HFF-Myc (cell line): ENCODE results near the gene TOP2A.

Experiments used
- DNase-seq: peaks from one replicate; pipeline ENCODE4 v3.0.0-alpha.2; 2011; ENCODE audit warnings: low read depth; ENCODE audit errors: extremely low read depth
- H3K4me3 ChIP-seq: replicated peaks from 2 replicates; pipeline ENCODE4 v1.5.1; 2011; ENCODE audit warnings: low read depth, mild to moderate bottlenecking, control low read depth, low read length
- TF ChIP-seq, protein P1 (sequence below): IDR thresholded peaks from 2 replicates; pipeline ENCODE4 v1.5.1; 2012; ENCODE audit warnings: mild to moderate bottlenecking, low read depth, low read length, control low read depth; ENCODE audit errors: missing control alignments

The TOP2A gene

DNA sequence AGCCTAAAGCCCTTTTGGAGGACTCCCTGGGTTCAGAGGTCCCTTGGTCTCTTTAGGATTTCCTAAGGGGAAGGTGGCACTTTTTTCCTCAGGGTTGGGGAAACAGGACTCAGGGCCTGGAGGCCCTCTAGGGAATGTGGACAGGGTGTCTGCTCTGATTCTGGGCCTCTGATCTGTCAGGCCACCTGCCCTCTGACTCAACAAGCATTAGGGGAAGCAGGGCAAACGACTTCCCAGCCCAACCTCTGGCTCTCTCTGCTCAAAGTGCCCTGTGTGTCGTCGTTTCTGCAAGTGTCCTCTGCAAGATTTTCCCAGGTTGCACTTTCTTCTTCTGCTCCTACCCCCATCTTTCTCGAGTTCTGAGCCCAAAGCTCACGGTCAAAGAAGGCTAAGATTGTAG lies 18.9 kb upstream of the TOP2A start:
- TF ChIP-seq, protein P1, sequence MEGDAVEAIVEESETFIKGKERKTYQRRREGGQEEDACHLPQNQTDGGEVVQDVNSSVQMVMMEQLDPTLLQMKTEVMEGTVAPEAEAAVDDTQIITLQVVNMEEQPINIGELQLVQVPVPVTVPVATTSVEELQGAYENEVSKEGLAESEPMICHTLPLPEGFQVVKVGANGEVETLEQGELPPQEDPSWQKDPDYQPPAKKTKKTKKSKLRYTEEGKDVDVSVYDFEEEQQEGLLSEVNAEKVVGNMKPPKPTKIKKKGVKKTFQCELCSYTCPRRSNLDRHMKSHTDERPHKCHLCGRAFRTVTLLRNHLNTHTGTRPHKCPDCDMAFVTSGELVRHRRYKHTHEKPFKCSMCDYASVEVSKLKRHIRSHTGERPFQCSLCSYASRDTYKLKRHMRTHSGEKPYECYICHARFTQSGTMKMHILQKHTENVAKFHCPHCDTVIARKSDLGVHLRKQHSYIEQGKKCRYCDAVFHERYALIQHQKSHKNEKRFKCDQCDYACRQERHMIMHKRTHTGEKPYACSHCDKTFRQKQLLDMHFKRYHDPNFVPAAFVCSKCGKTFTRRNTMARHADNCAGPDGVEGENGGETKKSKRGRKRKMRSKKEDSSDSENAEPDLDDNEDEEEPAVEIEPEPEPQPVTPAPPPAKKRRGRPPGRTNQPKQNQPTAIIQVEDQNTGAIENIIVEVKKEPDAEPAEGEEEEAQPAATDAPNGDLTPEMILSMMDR, result no peak
- no peak for DNase-seq
- no peak overlapping the region for H3K4me3 ChIP-seq

DNA sequence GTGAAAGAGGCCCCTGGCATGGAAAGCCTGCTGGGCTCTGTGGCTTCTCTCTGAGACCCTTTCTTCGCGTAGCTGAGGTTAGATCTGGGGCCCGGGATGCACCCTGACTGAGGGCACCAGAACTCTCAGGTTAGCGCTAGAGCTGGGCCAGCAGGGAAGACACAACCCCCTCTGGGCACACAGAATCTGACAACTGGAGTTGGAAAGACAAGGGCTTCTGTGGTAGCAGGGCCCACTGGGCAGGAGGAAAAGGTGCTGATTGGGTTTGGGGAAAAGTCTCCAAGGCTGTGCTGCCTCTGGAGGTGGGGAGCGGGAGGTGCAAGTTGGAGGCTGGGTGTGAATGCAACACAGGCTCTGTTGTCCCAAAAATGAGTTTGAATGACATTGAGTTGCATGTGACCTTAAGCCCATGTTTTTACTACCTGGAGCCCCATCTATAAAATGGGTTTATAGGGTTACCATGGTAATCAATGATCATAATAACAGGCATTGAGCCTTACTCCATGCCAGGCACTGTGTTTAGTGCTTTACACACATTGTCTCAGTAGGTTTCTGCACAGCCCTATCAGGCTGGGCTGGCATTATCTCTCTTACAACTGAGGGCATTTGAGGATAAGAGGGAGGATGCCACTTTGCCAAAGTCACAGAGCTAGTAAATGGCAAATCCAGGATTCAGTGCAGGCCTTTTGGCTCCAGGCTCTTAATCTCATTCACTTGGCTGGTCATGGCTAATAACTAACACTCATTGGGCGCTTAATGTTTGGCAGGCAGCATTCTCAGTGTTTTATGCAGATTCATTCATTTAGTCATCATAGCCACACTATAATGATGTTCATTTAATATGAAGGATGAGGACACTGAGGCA lies 16.1 kb upstream of the TOP2A start:
- no peak overlapping the region for H3K4me3 ChIP-seq
- no peak for DNase-seq
- TF ChIP-seq, protein P1, result peak; percentile 60

GRCh38 chr17:40432864-40433528 lies 15.3 kb upstream of the TOP2A start:
- no peak overlapping the region for H3K4me3 ChIP-seq
- TF ChIP-seq, protein P1, result no peak
- no peak for DNase-seq

DNA sequence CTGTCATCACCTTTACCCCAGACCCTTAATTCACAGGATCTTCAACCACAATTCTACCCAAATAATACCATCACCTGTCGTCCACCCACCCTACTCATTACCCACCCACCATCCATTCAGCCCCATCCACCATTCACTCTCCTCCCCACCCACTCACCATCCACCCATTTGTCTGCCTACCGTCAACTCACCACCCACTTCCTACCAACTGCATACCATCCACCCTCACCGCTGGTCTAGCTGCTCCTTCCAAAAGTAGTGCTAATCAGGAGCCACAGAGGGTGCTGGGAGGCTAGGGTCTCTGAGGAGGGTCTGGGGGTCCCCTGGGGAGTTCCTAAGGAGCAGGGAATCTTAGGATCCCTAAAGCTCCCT lies 13.5 kb upstream of the TOP2A start:
- TF ChIP-seq, protein P1, result no peak
- no peak overlapping the region for H3K4me3 ChIP-seq
- DNase-seq, result no peak

DNA sequence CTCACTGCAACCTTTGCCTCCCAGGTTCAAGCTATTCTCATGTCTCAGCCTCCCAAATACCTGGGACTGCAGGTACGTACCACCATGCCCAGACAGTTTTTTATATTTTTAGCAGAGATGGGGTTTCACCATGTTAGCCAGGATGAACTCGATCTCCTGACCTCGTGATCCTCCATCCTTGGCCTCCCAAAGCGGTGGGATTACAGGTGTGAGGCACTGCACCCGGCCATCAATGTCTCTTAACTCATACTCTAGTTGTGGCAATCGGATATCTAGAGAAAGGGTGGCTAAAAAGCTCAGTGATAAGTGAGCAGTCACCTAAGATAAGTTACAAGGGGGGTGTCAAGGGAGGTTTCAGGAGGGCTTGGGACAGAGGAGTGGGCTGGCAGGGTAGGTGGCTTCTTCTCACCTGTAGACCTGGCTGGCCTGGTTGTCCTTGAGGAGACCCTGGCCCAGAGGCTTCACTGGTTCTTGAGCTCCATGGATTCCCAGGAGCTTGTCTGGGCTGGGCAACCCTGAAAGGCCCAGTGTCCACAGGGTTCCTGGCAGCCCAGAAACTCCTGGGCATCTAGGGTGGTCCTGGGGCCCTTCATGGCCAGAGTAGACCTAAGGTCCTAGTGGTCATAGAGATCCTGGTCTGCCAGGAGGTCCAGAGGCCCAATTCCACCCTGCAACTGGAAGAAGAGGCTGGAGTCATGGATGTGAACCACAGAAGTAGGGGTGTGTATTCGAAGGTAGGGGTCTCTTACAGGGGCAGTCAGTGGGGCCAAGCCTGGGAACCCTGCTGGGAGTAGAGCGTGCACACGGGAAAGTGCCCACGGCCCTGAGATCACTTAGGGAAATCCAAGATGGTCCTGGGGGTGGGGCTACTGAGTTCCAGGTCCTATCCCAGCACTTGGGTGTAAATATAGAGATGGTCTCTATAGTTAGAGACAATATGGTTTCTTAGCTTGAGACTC lies 12.9 kb upstream of the TOP2A start:
- no peak for DNase-seq
- H3K4me3 ChIP-seq, result no peak overlapping the region
- TF ChIP-seq, protein P1, result no peak

- H3K4me3 ChIP-seq, result no peak overlapping the region
- TF ChIP-seq, protein P1, result no peak
- DNase-seq, result no peak
These were observed 9.4 kb upstream of the TOP2A start for GRCh38 chr17:40427002-40427491.
